Measurements from ENCODE around the gene MYO3B.

- no peak for TF ChIP-seq CTCF (IDR thresholded peaks at IDR 0.05)
- no peak for TF ChIP-seq POLR2A (IDR thresholded peaks at IDR 0.05)
Observed at GRCh38 chr2:170264865-170265264, 86.9 kb downstream of the MYO3B start.
